Large intestine (tissue), 3 donors: ENCODE results near the gene PRDM16. TPM values are rescaled to one million over a fixed set of nuclear protein-coding genes. Genes with fewer than 3 reads are reported as not detected.

Experiments
- DNase-seq, 2 donors: peaks; one replicate each; pipeline versions ENCODE4 v3.0.0 to v3.0.0-alpha.2; 2013
- H3K27ac ChIP-seq: one replicate; pipeline ENCODE4 v1.5.1; 2013; ENCODE audit warnings: low read length
- H3K27me3 ChIP-seq: 2 replicates; pipeline ENCODE4 v1.6.1; 2013; ENCODE audit warnings: low read length; ENCODE audit not compliant: control insufficient read depth, insufficient read depth
- H3K36me3 ChIP-seq: 2 replicates; pipeline ENCODE4 v1.6.1; 2013; ENCODE audit warnings: low read length; ENCODE audit not compliant: control insufficient read depth, insufficient read depth
- H3K4me1 ChIP-seq: one replicate; pipeline ENCODE4 v1.6.1; 2013; ENCODE audit warnings: low read length; ENCODE audit not compliant: control insufficient read depth, insufficient read depth
- H3K4me3 ChIP-seq: one replicate; pipeline ENCODE4 v1.5.1; 2013; ENCODE audit warnings: low read length
- H3K9me3 ChIP-seq: one replicate; pipeline ENCODE4 v1.6.1; 2013; ENCODE audit warnings: mild to moderate bottlenecking, low read depth, low read length, moderate library complexity; ENCODE audit not compliant: control insufficient read depth
- WGBS: methylation state at CpG from one replicate; pipeline ENCODE4 v1.1.5; 2013; ENCODE audit warnings: low lambda C conversion rate; ENCODE audit not compliant: insufficient coverage; 5-methylcytosine and 5-hydroxymethylcytosine counted together
- polyA plus RNA-seq: library from polyadenylated mRNA; unstranded; fragments of 120-200 nt; gene quantifications from one replicate; pipeline ENCODE4 v1.2.1, GENCODE V29; 2013

Gene PRDM16
- polyA plus RNA-seq, 1 donor: 20.6 TPM

DNA sequence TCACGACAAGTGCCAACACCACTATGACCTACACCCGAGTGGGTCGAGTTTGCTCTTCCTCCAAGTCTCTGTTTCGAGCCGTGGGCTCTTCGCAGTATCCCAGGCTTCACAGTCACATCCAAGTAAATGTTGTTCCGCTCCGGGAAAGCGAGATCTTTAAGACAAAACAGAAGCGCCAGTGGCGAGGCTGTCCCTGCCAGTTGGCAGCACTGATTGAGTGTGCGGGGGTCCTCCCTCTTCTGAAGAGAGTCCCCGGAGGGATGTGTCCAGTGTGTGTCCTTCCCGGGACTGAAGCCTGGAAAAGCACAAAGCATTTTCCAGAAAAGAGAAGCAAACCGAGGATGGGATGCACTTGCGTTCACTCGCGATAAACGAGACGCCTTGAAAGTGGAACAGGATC, 158.9 kb downstream of the PRDM16 start:
- DNase-seq: no peak
- Histone ChIP-seq H3K4me3 (no peak overlapping the region), H3K27me3 (peaks cover 4% of the 10 kb centered on the region), H3K4me1 (peaks cover 8% of the 10 kb centered on the region), H3K9me3 (no peaks in the 10 kb centered on the region), H3K36me3 (no peaks in the 10 kb centered on the region), H3K27ac (no peak overlapping the region)
- whole genome bisulfite sequencing: 100% methylated on average over 4 of the region's 20 CpGs

GRCh38 chr1:3229081-3229725, 160.2 kb downstream of the PRDM16 start:
- H3K27ac ChIP-seq: no peak overlapping the region
- H3K27me3 ChIP-seq: peaks cover 4% of the 10 kb centered on the region
- no peaks in the 10 kb centered on the region for H3K9me3 ChIP-seq
- no peaks in the 10 kb centered on the region for H3K36me3 ChIP-seq
- H3K4me1 ChIP-seq: no peaks in the 10 kb centered on the region
- no peak overlapping the region for H3K4me3 ChIP-seq
- no CpG with 5 or more reads among the region's 14 CpGs for WGBS
- no peak for DNase-seq

- no peak overlapping the region for H3K4me3 ChIP-seq
- 80% methylated on average over 1 of the region's 15 CpGs for WGBS
- no peak overlapping the region for H3K27ac ChIP-seq
- no peaks in the 10 kb centered on the region for H3K4me1 ChIP-seq
- no peak for DNase-seq
- H3K9me3 ChIP-seq: no peaks in the 10 kb centered on the region
- H3K36me3 ChIP-seq: no peaks in the 10 kb centered on the region
- H3K27me3 ChIP-seq: peaks cover 4% of the 10 kb centered on the region
Observed at GRCh38 chr1:3230553-3230952, 161.6 kb downstream of the PRDM16 start.

- H3K27me3 ChIP-seq: peaks cover 4% of the 10 kb centered on the region
- 100% methylated on average over 1 of the region's 24 CpGs for WGBS
- H3K9me3 ChIP-seq: no peaks in the 10 kb centered on the region
- DNase-seq: no peak
- H3K4me3 ChIP-seq: no peak overlapping the region
- H3K27ac ChIP-seq: no peak overlapping the region
- H3K36me3 ChIP-seq: no peaks in the 10 kb centered on the region
- H3K4me1 ChIP-seq: peaks cover 5% of the 10 kb centered on the region
Observed at GRCh38 chr1:3231245-3231644, 162.2 kb downstream of the PRDM16 start.

GRCh38 chr1:3231826-3232225, 162.8 kb downstream of the PRDM16 start:
- no peak for DNase-seq
- Histone ChIP-seq H3K9me3 (no peaks in the 10 kb centered on the region), H3K27ac (no peak overlapping the region), H3K4me1 (peaks cover 7% of the 10 kb centered on the region), H3K4me3 (no peak overlapping the region), H3K36me3 (no peaks in the 10 kb centered on the region), H3K27me3 (peaks cover 4% of the 10 kb centered on the region)
- WGBS: no CpG with 5 or more reads among the region's 16 CpGs

DNA sequence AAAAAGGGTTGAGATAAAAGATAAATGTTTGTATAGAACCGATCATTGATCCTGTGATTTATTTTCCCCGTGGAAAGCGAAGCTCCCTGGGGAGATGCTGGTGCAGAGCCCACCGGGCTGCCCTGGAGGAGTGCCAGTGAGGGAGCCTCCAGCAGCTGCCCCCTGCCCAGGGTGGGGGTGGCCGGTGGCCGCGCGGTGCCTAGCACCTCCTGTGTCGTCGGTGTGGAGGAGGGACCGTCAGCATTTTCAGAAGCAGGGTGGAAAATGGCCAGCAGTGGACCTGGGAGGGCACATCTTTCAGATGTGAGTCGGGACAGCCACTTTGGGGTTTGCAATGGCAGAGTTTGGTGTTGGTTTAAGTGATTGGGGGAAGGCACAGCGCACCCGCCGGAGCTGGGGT, 164.0 kb downstream of the PRDM16 start:
- WGBS: no CpG with 5 or more reads among the region's 15 CpGs
- peaks cover 3% of the 10 kb centered on the region for H3K9me3 ChIP-seq
- H3K4me3 ChIP-seq: no peak overlapping the region
- peaks cover 7% of the 10 kb centered on the region for H3K4me1 ChIP-seq
- H3K36me3 ChIP-seq: no peaks in the 10 kb centered on the region
- DNase-seq: no peak
- peaks cover 2% of the 10 kb centered on the region for H3K27me3 ChIP-seq
- H3K27ac ChIP-seq: no peak overlapping the region

- no peak overlapping the region for H3K27ac ChIP-seq
- no CpG with 5 or more reads among the region's 8 CpGs for WGBS
- H3K4me3 ChIP-seq: no peak overlapping the region
- H3K4me1 ChIP-seq: peaks cover 7% of the 10 kb centered on the region
- peaks cover 6% of the 10 kb centered on the region for H3K9me3 ChIP-seq
- H3K36me3 ChIP-seq: no peaks in the 10 kb centered on the region
- H3K27me3 ChIP-seq: peaks cover 2% of the 10 kb centered on the region
- no peak for DNase-seq
Observed at GRCh38 chr1:3233551-3233950, 164.5 kb downstream of the PRDM16 start.

GRCh38 chr1:3234281-3234680, 165.3 kb downstream of the PRDM16 start:
- H3K4me3 ChIP-seq: no peak overlapping the region
- H3K27me3 ChIP-seq: peaks cover 2% of the 10 kb centered on the region
- DNase-seq: no peak
- peaks cover 7% of the 10 kb centered on the region for H3K4me1 ChIP-seq
- no peaks in the 10 kb centered on the region for H3K36me3 ChIP-seq
- WGBS: no CpG with 5 or more reads among the region's 15 CpGs
- H3K9me3 ChIP-seq: peaks cover 12% of the 10 kb centered on the region
- no peak overlapping the region for H3K27ac ChIP-seq

DNA sequence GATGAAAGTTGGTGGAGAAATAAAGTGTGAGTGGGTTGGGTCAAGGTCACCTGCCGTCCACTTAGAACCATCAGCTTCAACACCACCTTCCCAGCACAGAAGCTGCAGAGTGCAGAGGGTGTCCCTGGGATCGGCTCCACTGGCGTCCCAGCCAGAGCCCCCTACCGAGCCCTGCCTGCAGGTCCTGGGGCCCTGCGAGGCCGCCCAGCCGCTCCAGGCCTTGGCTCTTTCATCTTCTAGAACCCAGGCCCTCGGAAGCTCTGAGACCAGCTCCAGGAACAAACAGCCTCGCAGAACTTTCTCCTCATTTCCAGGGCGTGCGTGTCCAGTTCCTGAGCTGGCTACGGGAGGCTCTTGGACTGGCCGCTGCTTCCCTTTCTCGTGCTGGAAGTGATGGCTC, 166.0 kb downstream of the PRDM16 start:
- no peak for DNase-seq
- peaks cover 2% of the 10 kb centered on the region for H3K27me3 ChIP-seq
- H3K36me3 ChIP-seq: no peaks in the 10 kb centered on the region
- no peak overlapping the region for H3K27ac ChIP-seq
- peaks cover 7% of the 10 kb centered on the region for H3K4me1 ChIP-seq
- peaks cover 12% of the 10 kb centered on the region for H3K9me3 ChIP-seq
- 100% methylated on average over 1 of the region's 14 CpGs for WGBS
- no peak overlapping the region for H3K4me3 ChIP-seq

DNA sequence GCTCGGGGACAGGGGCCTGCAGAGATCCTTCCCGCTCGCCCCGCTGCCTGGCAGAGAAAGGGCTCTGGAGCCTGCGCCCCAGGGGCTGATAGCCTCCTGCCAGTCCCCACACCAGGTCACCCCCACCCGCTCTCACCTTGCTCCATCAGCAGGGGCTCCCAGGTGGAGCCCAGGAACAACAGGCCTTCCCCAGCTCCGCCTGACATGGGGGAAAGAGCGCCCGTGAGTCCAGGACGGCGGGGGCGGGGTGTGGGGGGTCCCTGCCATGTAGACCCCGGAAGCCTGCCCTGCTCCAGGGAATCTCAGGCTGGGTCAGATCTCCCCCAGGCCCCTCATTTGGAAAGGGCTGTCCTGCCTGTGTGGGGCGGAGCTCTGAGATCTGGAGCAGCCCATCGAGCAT, 166.5 kb downstream of the PRDM16 start:
- H3K4me3 ChIP-seq: no peak overlapping the region
- peaks cover 2% of the 10 kb centered on the region for H3K27me3 ChIP-seq
- WGBS: no CpG with 5 or more reads among the region's 15 CpGs
- H3K4me1 ChIP-seq: peaks cover 7% of the 10 kb centered on the region
- no peak for DNase-seq
- no peaks in the 10 kb centered on the region for H3K36me3 ChIP-seq
- H3K27ac ChIP-seq: no peak overlapping the region
- H3K9me3 ChIP-seq: peaks cover 12% of the 10 kb centered on the region

DNA sequence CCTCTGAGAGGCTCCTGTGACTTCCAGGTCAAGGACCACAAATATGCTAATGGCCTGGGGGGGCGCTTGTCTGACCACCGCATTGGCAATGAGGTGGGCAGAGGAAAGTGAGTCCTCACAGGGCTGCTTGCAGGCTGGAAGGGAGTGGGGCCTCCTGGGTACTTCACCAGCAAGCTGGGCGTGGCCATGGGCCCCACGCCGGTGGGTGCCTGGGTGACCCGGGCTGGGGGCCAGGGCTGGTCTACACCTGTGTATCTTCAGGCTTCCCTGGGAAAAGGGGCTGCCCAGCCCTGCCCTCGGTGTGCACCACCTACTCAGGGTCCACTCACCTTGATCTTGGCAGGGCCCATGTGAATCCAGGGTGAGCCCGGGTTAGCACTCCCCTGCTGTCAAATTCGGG, 167.4 kb downstream of the PRDM16 start:
- no CpG with 5 or more reads among the region's 9 CpGs for WGBS
- Histone ChIP-seq H3K27ac (no peak overlapping the region), H3K4me3 (no peak overlapping the region)

More for the DNA sequence above, 167.4 kb downstream of the PRDM16 start:
- H3K9me3 ChIP-seq: peaks cover 19% of the 10 kb centered on the region
- no peak for DNase-seq
- no peaks in the 10 kb centered on the region for H3K36me3 ChIP-seq
- peaks cover 8% of the 10 kb centered on the region for H3K27me3 ChIP-seq
- H3K4me1 ChIP-seq: peaks cover 7% of the 10 kb centered on the region
